Measurements from ENCODE around the gene PPP4R4.

DNA sequence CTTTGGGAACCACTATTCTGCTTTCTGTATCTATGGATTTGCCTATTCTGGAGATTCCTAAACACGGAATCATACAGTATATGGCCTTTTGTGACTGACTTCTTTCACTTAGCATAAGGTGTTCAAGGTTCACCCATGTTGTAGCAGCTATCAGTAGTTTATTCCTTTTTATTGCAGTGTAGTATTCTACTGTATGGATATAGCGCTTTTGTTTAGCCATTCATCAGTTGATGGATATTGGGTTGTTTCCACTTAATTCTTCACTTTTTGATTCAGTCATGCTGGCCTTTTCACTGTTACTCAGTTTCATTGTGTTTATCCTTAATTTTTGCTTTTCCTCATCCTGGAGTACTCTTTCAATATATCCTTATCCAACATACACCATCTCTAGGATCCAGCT is 5.1 kb downstream of the PPP4R4 start:
- TF ChIP-seq CTCF (IDR thresholded peaks at IDR 0.05; ENCODE audit: low read length): no peak
- no peak for TF ChIP-seq EZH2 (IDR thresholded peaks at IDR 0.05; ENCODE audit: borderline replicate concordance, low read length)

All from OCI-LY1 (cell line).